Endothelial cell of umbilical vein (primary cell): ENCODE data around the gene GABRB2.

ENCODE experiments used
- CTCF ChIP-seq, 2 donors: IDR thresholded peaks; 1 replicate in 1 of 2; 2 replicates in 1 of 2; pipeline ENCODE4 v1.5.1; 2011; ENCODE audit warnings: low read length in 2 of 2, mild to moderate bottlenecking in 2 of 2, moderate library complexity in 2 of 2, control low read depth in 1 of 2, inconsistent platforms in 1 of 2, low read depth in 1 of 2; ENCODE audit not compliant: insufficient read depth in 1 of 2; ENCODE audit errors: extremely low read depth in 1 of 2
- EZH2 ChIP-seq: IDR thresholded peaks from 2 replicates; pipeline ENCODE4 v1.6.1; 2012; ENCODE audit warnings: borderline replicate concordance, low read depth, mild to moderate bottlenecking, moderate library complexity, low read length, inconsistent platforms; ENCODE audit not compliant: severe bottlenecking
- GATA2 ChIP-seq: IDR thresholded peaks from 2 replicates; pipeline ENCODE4 v1.7.0; 2011; ENCODE audit warnings: low read depth, mild to moderate bottlenecking, moderate library complexity, mixed read lengths, low read length; ENCODE audit not compliant: insufficient read length, insufficient read depth
- JUN ChIP-seq: IDR thresholded peaks from 2 replicates; pipeline ENCODE4 v1.6.1; 2011; ENCODE audit warnings: borderline replicate concordance, low read depth; ENCODE audit not compliant: insufficient read length, insufficient read depth
- MYC ChIP-seq: IDR thresholded peaks from one replicate; pipeline ENCODE4 v1.6.1; 2011; ENCODE audit warnings: mild to moderate bottlenecking, low read depth, low read length
- POLR2A ChIP-seq: IDR thresholded peaks from 2 replicates; pipeline ENCODE4 v1.6.1; 2012; ENCODE audit warnings: low read depth, mild to moderate bottlenecking, control low read depth, low read length
- POLR2AphosphoS5 ChIP-seq: IDR thresholded peaks from 2 replicates; pipeline ENCODE4 v1.6.1; 2012; ENCODE audit warnings: low read depth, mild to moderate bottlenecking, control low read depth, low read length, moderate library complexity; ENCODE audit not compliant: insufficient read depth

- TF ChIP-seq CTCF (IDR thresholded peaks at IDR 0.05; ENCODE audit: extremely low read depth in 1 of 2, insufficient read depth in 1 of 2, low read depth in 1 of 2, low read length in 2 of 2) (no peak), EZH2 (no peak), POLR2A (no peak), GATA2 (no peak), POLR2AphosphoS5 (no peak), JUN (no peak), MYC (no peak)
Observed at GRCh38 chr5:161311146-161311708, 235.3 kb downstream of the GABRB2 start.
